CD8-positive, alpha-beta memory T cell (primary cell): Measurements from ENCODE around the gene SCAMP4. TPM values are rescaled to one million over a fixed set of nuclear protein-coding genes. Genes with fewer than 3 reads are reported as not detected.
"Not testable (repeated sequence)": the region's sequence is repeated elsewhere in the genome, so short reads cannot be mapped to it uniquely, and the experiment has no call there.

Source experiments
- CTCF ChIA-PET: fragments of 350-600 bp; sonication (Branson Sonifier 250); formaldehyde crosslinking; loops from one replicate; lab custom pipeline; 2021; ENCODE audit warnings: antibody characterized with exemption; lab: Charles Lee
- POLR2A ChIA-PET: fragments of 350-600 bp; sonication (Branson Sonifier 250); formaldehyde crosslinking; loops from one replicate; lab custom pipeline; 2021; ENCODE audit warnings: antibody characterized with exemption; lab: Charles Lee
- DNase-seq, 5 donors: peaks; one replicate each; pipeline versions ENCODE4 v3.0.0 to v3.0.0-alpha.2; 2020 to 2022; ENCODE audit warnings: mixed read lengths in 1 of 5
- H3K27ac ChIP-seq: one replicate; pipeline ENCODE4 v1.7.0; 2013; ENCODE audit warnings: low read depth, mild to moderate bottlenecking, low read length, moderate library complexity
- H3K27me3 ChIP-seq: 2 replicates; pipeline ENCODE4 v1.7.0; 2013; ENCODE audit warnings: low read length, mild to moderate bottlenecking; ENCODE audit not compliant: insufficient read depth, poor library complexity, severe bottlenecking
- H3K36me3 ChIP-seq: 2 replicates; pipeline ENCODE4 v1.7.0; 2013; ENCODE audit warnings: mild to moderate bottlenecking, low read length, moderate library complexity; ENCODE audit not compliant: insufficient read depth
- H3K4me1 ChIP-seq: 2 replicates; pipeline ENCODE4 v1.7.0; 2013; ENCODE audit warnings: mild to moderate bottlenecking, low read length, moderate library complexity; ENCODE audit not compliant: insufficient read depth
- H3K4me3 ChIP-seq: 2 replicates; pipeline ENCODE4 v1.7.0; 2013; ENCODE audit warnings: mild to moderate bottlenecking, low read length
- H3K9me3 ChIP-seq: 2 replicates; pipeline ENCODE4 v1.7.0; 2013; ENCODE audit warnings: mild to moderate bottlenecking, low read length
- H3K27ac Mint-ChIP-seq, 8 donors: one replicate each; pipeline ENCODE4 v1.8.0; 2020 to 2021; ENCODE audit warnings: mixed read lengths in 8 of 8, mild to moderate bottlenecking in 6 of 8, inconsistent platforms in 3 of 8, moderate library complexity in 3 of 8
- H3K27me3 Mint-ChIP-seq, 2 donors: one replicate each; pipeline ENCODE4 v1.8.0; 2020 to 2021; ENCODE audit warnings: mixed read lengths in 2 of 2, mild to moderate bottlenecking in 1 of 2, moderate library complexity in 1 of 2
- H3K36me3 Mint-ChIP-seq, 3 donors: one replicate each; pipeline ENCODE4 v1.8.0; 2020 to 2021; ENCODE audit warnings: mixed read lengths in 3 of 3, inconsistent platforms in 1 of 3, mild to moderate bottlenecking in 1 of 3
- H3K4me1 Mint-ChIP-seq, 3 donors: one replicate each; pipeline ENCODE4 v1.8.0; 2020 to 2021; ENCODE audit warnings: mixed read lengths in 3 of 3, inconsistent platforms in 1 of 3, mild to moderate bottlenecking in 1 of 3
- H3K4me3 Mint-ChIP-seq, 7 donors: one replicate each; pipeline ENCODE4 v1.8.0; 2020 to 2021; ENCODE audit warnings: mixed read lengths in 7 of 7, mild to moderate bottlenecking in 6 of 7, moderate library complexity in 4 of 7, inconsistent platforms in 2 of 7
- H3K9me3 Mint-ChIP-seq, 5 donors: one replicate each; pipeline ENCODE4 v1.8.0; 2020 to 2022; ENCODE audit warnings: mixed read lengths in 5 of 5, mild to moderate bottlenecking in 3 of 5, moderate library complexity in 2 of 5, inconsistent platforms in 1 of 5
- polyA plus RNA-seq: library from polyadenylated mRNA; unstranded; fragments of 300-500 nt; fragmentation: Illumina TruSeq; gene quantifications from one replicate; pipeline ENCODE4 v1.2.3, GENCODE V29; 2021
- total RNA-seq, 2 experiments: library from RNA; stranded (reverse); gene quantifications; one replicate each; pipeline ENCODE4 v1.2.3, GENCODE V29; 2021

Gene SCAMP4
- total and polyA plus RNA-seq, 3 experiments from 2014 or later: 16.3 to 40.6 (median 38.6) TPM

- H3K9me3 ChIP-seq: no peaks in the 10 kb centered on the region
- POLR2A ChIA-PET: interaction anchor here (1.0 kb wide), 1 partner anchor 17 kb away, joined by 3 read pairs; no protein-coding TSS in a partner anchor
- H3K4me1 ChIP-seq: peaks cover 25% of the 10 kb centered on the region
- CTCF ChIA-PET: interaction anchor here (2.0 kb wide), 1 partner anchor 26 kb away, joined by 4 read pairs; no protein-coding TSS in a partner anchor
- H3K27ac Mint-ChIP-seq: no peak overlapping the region
- no peak overlapping the region for H3K4me3 ChIP-seq
- H3K27me3 Mint-ChIP-seq: peaks cover 0 to 5% of the 10 kb centered on the region in 2 donors
- H3K9me3 Mint-ChIP-seq: no peaks in the 10 kb centered on the region
- peaks cover 0 to 40% (median 0%) of the 10 kb centered on the region in 3 donors for H3K36me3 Mint-ChIP-seq
- no peak overlapping the region for H3K27ac ChIP-seq
- H3K4me1 Mint-ChIP-seq: peaks cover 24 to 45% (median 26%) of the 10 kb centered on the region in 3 donors
- DNase-seq: no peak
- no peak overlapping the region for H3K4me3 Mint-ChIP-seq
- peaks cover 5% of the 10 kb centered on the region for H3K36me3 ChIP-seq
- no peaks in the 10 kb centered on the region for H3K27me3 ChIP-seq
Observed at GRCh38 chr19:1871140-1871597, 34.0 kb upstream of the SCAMP4 start.

GRCh38 chr19:1871630-1872029, 33.6 kb upstream of the SCAMP4 start:
- ChIA-PET CTCF (interaction anchor here (2.0 kb wide), 1 partner anchor 26 kb away, joined by 4 read pairs; no protein-coding TSS in a partner anchor), POLR2A (no interaction called here)
- H3K9me3 Mint-ChIP-seq: no peaks in the 10 kb centered on the region
- no peak overlapping the region for H3K4me3 Mint-ChIP-seq
- H3K36me3 Mint-ChIP-seq: peaks cover 0 to 43% (median 0%) of the 10 kb centered on the region in 3 donors
- Histone ChIP-seq H3K4me3 (no peak overlapping the region), H3K4me1 (peaks cover 29% of the 10 kb centered on the region), H3K36me3 (peaks cover 5% of the 10 kb centered on the region), H3K9me3 (no peaks in the 10 kb centered on the region), H3K27me3 (no peaks in the 10 kb centered on the region), H3K27ac (no peak overlapping the region)
- H3K27me3 Mint-ChIP-seq: peaks cover 0 to 5% of the 10 kb centered on the region in 2 donors
- H3K4me1 Mint-ChIP-seq: peaks cover 27 to 50% (median 30%) of the 10 kb centered on the region in 3 donors
- no peak for DNase-seq
- H3K27ac Mint-ChIP-seq: no peak overlapping the region

GRCh38 chr19:1872807-1873523, 32.2 kb upstream of the SCAMP4 start:
- Histone ChIP-seq H3K9me3 (no peaks in the 10 kb centered on the region), H3K27me3 (no peaks in the 10 kb centered on the region), H3K27ac (peak overlapping the region; percentile 72), H3K36me3 (peaks cover 5% of the 10 kb centered on the region), H3K4me3 (peak overlapping the region; percentile 93), H3K4me1 (peaks cover 30% of the 10 kb centered on the region)
- Mint-ChIP-seq H3K27ac (peak overlapping the region in 3 of 8 donors; percentile 73 to 98 (median 80)), H3K4me1 (peaks cover 24 to 44% (median 31%) of the 10 kb centered on the region in 3 donors), H3K9me3 (no peaks in the 10 kb centered on the region), H3K27me3 (peaks cover 0 to 5% of the 10 kb centered on the region in 2 donors), H3K36me3 (peaks cover 0 to 45% (median 0%) of the 10 kb centered on the region in 3 donors), H3K4me3 (peak overlapping the region in 4 of 7 donors; percentile 18 to 37 (median 29))
- DNase-seq: no peak
- ChIA-PET CTCF (no interaction called here), POLR2A (no interaction called here)

- no peak for DNase-seq
- H3K27me3 Mint-ChIP-seq: peaks cover 0 to 5% of the 10 kb centered on the region in 2 donors
- Histone ChIP-seq H3K9me3 (no peaks in the 10 kb centered on the region), H3K4me1 (peaks cover 30% of the 10 kb centered on the region), H3K27ac (peak overlapping the region; percentile 86), H3K36me3 (peaks cover 5% of the 10 kb centered on the region), H3K27me3 (no peaks in the 10 kb centered on the region), H3K4me3 (peak overlapping the region; percentile 93)
- peaks cover 22 to 40% (median 29%) of the 10 kb centered on the region in 3 donors for H3K4me1 Mint-ChIP-seq
- no peaks in the 10 kb centered on the region for H3K9me3 Mint-ChIP-seq
- H3K36me3 Mint-ChIP-seq: peaks cover 0 to 49% (median 0%) of the 10 kb centered on the region in 3 donors
- POLR2A ChIA-PET: interaction anchor here (0.6 to 1.3 kb wide), 3 partner anchors 11 to 160 kb away, joined by 3 to 11 read pairs (median 5); partner anchors contain the start of gene ABHD17A
- peak overlapping the region in 7 of 8 donors; percentile 87 to 99 (median 98) for H3K27ac Mint-ChIP-seq
- peak overlapping the region; percentile 93 to 97 (median 96) for H3K4me3 Mint-ChIP-seq
- CTCF ChIA-PET: interaction anchor here (0.7 to 1.8 kb wide), 4 partner anchors 9 to 48 kb away, joined by 3 to 10 read pairs (median 7); partner anchors contain the start of genes ADAT3 and SCAMP4
Observed at GRCh38 chr19:1873524-1874473, 31.4 kb upstream of the SCAMP4 start.

- Mint-ChIP-seq H3K27me3 (peaks cover 0 to 5% of the 10 kb centered on the region in 2 donors), H3K4me1 (peaks cover 20 to 38% (median 25%) of the 10 kb centered on the region in 3 donors), H3K4me3 (peak overlapping the region; percentile 93 to 97 (median 96)), H3K27ac (peak overlapping the region; percentile 92 to 99 (median 98)), H3K36me3 (peaks cover 0 to 47% (median 0%) of the 10 kb centered on the region in 3 donors), H3K9me3 (no peaks in the 10 kb centered on the region)
- Histone ChIP-seq H3K36me3 (peaks cover 5% of the 10 kb centered on the region), H3K27me3 (no peaks in the 10 kb centered on the region), H3K9me3 (no peaks in the 10 kb centered on the region), H3K27ac (peak overlapping the region; percentile 86), H3K4me3 (peak overlapping the region; percentile 93), H3K4me1 (peaks cover 30% of the 10 kb centered on the region)
- POLR2A ChIA-PET: interaction anchor here (0.6 to 2.5 kb wide), 8 partner anchors 10 to 553 kb away, joined by 3 to 20 read pairs (median 4); partner anchors contain the start of genes ABHD17A and TIMM13
- DNase-seq: peak in 2 of 5 donors; percentile 61 to 78
- CTCF ChIA-PET: interaction anchor here (0.7 to 1.9 kb wide), 12 partner anchors 8 to 195 kb away, joined by 3 to 10 read pairs (median 4); partner anchors contain the start of genes ADAT3 and SCAMP4
Observed at GRCh38 chr19:1874554-1875185, 30.5 kb upstream of the SCAMP4 start.

- peaks cover 20 to 43% (median 25%) of the 10 kb centered on the region in 3 donors for H3K4me1 Mint-ChIP-seq
- H3K4me3 ChIP-seq: peak overlapping the region; percentile 93
- H3K27me3 Mint-ChIP-seq, H3K9me3 ChIP-seq, H3K27me3 ChIP-seq, H3K9me3 Mint-ChIP-seq, H3K36me3 ChIP-seq, DNase-seq: not testable (repeated sequence)
- peak overlapping the region; percentile 86 for H3K27ac ChIP-seq
- H3K27ac Mint-ChIP-seq: peak overlapping the region; percentile 92 to 99 (median 98)
- peaks cover 32% of the 10 kb centered on the region for H3K4me1 ChIP-seq
- H3K4me3 Mint-ChIP-seq: peak overlapping the region; percentile 93 to 97 (median 96)
- H3K36me3 Mint-ChIP-seq: peaks cover 0 to 50% (median 0%) of the 10 kb centered on the region in 3 donors
- CTCF ChIA-PET: interaction anchor here (0.8 to 1.9 kb wide), 11 partner anchors 9 to 194 kb away, joined by 3 to 10 read pairs (median 4); partner anchors contain the start of genes ADAT3 and SCAMP4
- POLR2A ChIA-PET: interaction anchor here (0.6 to 2.5 kb wide), 5 partner anchors 10 to 552 kb away, joined by 3 to 20 read pairs (median 5); partner anchors contain the start of genes ABHD17A and TIMM13
Observed at GRCh38 chr19:1875265-1875645, 29.9 kb upstream of the SCAMP4 start.
